Activated T-cell treated with anti-CD3 and anti-CD28 coated beads for 1 hour (primary cell): ENCODE results near the gene PRRC2C.
"Not testable (repeated sequence)": the region's sequence is repeated elsewhere in the genome, so short reads cannot be mapped to it uniquely, and the experiment has no call there.

ENCODE experiments used
- DNase-seq: peaks from one replicate; pipeline ENCODE4 v3.0.0-alpha.2; 2020; ENCODE audit warnings: low read depth

PRRC2C gene

GRCh38 chr1:171500304-171500703 lies 15.0 kb downstream of the PRRC2C start:
- no peak for DNase-seq

- no peak for DNase-seq
These were observed 15.5 kb downstream of the PRRC2C start for GRCh38 chr1:171500803-171501202.

GRCh38 chr1:171501305-171502024 lies 16.1 kb downstream of the PRRC2C start:
- no peak for DNase-seq

DNA sequence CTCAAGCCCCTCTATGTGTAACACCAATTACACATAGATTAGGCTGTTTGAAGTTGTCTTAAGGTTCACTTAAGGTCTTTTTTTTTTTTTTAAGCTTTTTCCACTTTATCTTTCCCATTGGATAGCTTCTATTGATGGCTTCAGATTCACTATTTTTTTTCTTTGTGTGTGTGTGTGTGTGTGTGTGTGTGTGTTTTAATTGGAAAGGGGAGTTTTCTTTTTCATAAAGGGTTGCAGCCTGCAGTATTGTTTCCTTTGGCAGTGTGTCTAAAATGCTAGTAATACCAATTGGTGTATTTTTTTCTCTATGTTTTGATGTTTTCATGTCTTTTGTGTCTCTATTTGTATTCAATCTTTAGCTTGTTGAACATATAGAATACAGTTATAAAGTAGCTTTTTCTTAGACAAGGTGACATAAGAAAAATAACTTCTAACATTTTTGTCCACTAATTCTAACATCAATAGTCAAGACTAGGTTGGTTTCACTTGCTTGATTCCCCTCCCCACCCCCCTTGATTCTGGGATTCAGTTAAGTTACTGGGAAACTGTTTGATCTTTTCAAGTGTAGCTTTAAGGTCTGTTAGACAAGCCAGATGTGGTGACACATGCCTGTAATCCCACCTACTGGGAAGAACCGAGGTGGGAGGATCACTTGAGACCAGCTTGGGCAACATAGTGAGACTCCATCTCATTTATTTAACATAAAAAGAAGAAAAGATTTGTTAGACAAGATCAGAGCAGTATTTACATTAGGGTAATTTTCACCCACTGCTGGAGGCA lies 21.4 kb downstream of the PRRC2C start:
- no peak for DNase-seq

DNA sequence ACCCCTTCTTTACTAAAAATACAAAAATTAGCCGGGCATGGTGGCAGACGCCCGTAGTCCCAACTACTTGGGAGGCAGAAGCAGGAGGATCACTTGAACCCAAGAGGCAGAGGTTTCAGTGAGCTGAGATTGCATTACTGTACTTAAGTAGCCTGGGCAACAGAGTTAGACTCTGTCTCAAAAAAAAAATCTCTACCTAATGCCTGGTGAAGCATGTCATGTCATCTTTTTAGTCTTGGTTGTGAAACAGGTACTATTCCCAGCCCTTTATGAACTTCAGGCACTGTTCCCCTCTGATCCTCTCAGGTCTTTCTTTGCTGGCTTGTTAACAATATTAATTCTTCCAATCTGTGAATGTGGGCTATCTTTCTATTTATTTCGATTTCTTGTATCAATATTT lies 22.1 kb downstream of the PRRC2C start:
- DNase-seq = no peak

- DNase-seq = no peak
These were observed 23.9 kb downstream of the PRRC2C start for GRCh38 chr1:171509191-171509590.

DNA sequence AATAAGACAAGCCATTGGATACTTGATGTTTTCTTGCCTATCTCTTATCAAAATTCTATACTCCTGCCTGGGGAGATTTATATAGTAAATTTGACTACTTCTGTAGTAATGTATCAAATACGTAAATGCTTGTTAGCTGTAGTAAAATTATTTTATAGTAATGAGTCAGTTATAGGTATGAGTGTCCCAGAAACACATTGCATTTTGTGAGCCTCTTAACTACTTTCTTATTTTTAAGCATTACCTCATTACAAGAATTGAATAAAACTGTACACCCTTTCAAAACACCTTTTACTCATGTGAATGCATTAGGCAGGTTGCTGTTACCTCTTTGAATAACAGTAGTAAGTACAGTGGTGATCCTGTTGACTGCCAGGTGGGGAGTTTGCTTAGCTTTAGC lies 28.4 kb downstream of the PRRC2C start:
- DNase-seq = no peak

GRCh38 chr1:171515299-171515698 lies 30.0 kb downstream of the PRRC2C start:
- DNase-seq = no peak

- no peak for DNase-seq
These were observed 30.4 kb downstream of the PRRC2C start for GRCh38 chr1:171515741-171516140.

DNA sequence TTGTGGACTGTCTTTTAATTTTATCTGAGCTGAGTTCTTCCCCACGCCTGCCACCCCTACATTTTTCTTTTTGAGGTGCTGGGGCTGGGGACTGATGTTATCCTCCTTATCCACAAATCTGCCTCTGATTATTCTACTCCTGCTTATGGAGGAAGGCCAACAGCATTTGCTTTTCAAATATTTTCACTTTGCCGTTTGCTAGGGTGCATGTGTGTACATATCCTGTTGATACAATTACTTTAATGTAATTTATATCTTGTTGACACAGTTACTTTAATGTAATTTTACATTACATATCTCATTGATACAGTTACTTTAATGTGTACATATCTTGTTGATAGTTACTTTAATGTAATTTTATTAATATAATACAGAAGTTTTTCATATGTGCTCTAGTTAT lies 36.2 kb downstream of the PRRC2C start:
- DNase-seq = no peak

GRCh38 chr1:171530676-171531075 lies 45.3 kb downstream of the PRRC2C start:
- no peak for DNase-seq

DNA sequence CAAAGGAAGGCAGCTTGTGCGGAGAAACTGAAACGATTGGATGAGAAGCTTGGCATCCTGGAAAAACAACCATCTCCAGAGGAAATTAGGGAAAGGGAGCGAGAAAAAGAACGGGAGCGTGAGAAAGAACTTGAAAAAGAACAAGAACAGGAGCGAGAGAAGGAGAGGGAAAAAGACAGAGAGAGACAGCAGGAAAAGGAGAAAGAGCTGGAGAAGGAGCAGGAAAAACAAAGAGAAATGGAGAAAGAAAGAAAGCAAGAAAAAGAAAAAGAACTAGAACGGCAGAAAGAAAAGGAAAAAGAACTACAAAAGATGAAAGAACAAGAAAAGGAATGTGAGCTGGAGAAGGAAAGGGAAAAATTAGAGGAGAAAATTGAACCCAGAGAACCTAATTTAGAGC lies 47.2 kb downstream of the PRRC2C start:
- DNase-seq = no peak

GRCh38 chr1:171545523-171545922 lies 60.2 kb downstream of the PRRC2C start:
- DNase-seq = no peak

DNA sequence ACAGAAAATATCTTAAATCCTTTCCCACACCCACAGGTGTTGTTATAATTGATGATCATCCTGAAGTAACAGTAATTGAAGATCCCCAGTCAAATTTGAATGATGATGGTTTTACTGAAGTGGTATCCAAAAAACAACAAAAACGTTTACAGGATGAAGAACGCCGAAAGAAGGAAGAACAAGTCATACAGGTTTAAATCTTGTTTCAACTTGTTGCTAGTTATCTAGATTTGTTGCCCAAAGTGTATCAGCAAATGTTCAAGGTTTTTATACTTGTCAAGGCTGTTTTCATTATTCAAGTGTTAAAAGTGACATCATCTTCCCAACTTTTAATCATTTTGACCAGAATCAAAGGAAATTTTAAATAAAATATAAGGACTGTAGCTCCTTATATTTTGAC lies 64.7 kb downstream of the PRRC2C start:
- no peak for DNase-seq

DNA sequence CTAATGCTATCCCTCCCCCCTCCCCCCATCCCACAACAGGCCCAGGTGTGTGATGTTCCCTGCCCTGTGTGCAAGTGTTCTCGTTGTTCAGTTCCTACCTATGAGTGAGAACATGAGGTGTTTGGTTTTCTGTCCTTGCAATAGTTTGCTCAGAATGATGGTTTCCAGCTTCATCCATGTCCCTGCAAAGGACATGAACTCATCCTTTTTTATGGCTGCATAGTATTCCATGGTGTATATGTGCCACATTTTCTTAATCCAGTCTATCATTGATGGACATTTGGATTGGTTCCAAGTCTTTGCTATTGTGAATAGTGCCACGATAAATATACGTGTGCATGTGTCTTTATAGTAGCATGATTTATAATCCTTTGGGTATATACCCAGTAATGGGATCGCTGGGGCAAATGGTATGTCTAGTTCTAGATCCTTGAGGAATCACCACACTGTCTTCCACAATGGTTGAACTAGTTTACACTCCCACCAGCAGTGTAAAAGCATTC lies 65.3 kb downstream of the PRRC2C start:
- not testable (repeated sequence) for DNase-seq

DNA sequence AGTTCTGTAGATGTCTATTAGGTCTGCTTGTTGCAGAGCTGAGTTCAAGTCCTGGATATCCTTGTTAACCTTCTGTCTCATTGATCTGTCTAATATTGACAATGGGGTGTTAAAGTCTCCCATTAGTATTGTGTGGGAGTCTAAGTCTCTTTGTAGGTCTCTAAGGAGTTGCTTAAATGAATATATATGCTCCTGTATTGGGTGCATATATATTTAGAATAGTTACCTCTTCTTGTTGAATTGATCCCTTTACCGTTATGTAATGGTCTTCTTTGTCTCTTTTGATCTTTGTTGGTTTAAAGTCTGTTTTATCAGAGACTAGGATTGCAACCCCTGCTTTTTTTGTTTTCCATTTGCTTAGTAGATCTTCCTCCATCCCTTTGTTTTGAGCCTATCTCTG lies 68.6 kb downstream of the PRRC2C start:
- DNase-seq = not testable (repeated sequence)

GRCh38 chr1:171563675-171564074 lies 78.3 kb downstream of the PRRC2C start:
- DNase-seq = no peak

GRCh38 chr1:171566467-171566866 lies 81.1 kb downstream of the PRRC2C start:
- DNase-seq = no peak

DNA sequence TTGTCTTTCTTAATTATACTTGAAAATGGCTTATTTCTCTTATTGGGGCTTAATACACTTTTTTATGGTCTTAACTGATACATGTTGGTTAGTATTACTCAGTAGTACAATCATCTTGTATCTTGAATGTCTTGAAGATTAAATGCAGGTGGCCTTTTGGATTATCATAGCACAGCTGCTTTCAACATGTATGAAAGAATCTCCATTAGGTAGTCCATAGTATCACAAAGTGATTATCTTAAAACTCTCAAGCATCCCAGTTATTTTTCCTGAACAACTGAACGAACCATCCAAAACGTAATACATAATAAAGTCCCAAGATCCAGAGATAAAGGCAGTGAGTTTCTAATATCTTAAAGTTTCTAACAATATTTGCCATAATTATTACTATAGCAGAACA lies 85.0 kb downstream of the PRRC2C start:
- no peak for DNase-seq

- DNase-seq = no peak
These were observed 90.8 kb downstream of the PRRC2C start for GRCh38 chr1:171576144-171576543.

GRCh38 chr1:171581226-171581625 lies 95.9 kb downstream of the PRRC2C start:
- DNase-seq = no peak

- DNase-seq = no peak
These were observed 96.4 kb downstream of the PRRC2C start for GRCh38 chr1:171581766-171582165.

DNA sequence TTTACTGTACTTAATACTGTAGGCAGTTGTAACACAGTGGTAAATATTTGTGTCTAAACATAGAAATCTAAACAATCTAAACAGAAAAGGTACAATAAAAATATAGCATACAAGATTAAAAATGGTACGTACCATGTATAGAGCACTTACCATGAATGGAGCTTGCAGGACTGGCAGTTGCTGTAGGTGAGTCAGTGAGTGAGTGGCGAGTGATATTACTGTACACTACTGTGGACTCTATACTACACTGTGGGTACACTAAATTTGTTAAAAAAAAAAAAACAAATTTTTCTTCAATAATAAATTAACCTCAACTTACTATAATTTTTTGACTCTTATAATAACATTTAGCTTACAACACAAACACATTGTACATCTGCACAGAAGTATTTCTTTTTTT lies 97.3 kb downstream of the PRRC2C start:
- DNase-seq = no peak
